ENCODE measurements around the gene PSMA6. TPM values are rescaled to one million over a fixed set of nuclear protein-coding genes. Genes with fewer than 3 reads are reported as not detected.

The PSMA6 gene
- total and polyA plus RNA-seq, 10 of the 15 experiments (the other 5 are each of a cell fraction or from before 2014, with no cell fraction given): 267 to 1,363 (median 402) TPM

- no peak for TF ChIP-seq E4F1 (IDR thresholded peaks at IDR 0.05; ENCODE audit: borderline replicate concordance, partially characterized antibody)
- TF ChIP-seq RELA (IDR thresholded peaks at IDR 0.05; ENCODE audit: borderline replicate concordance, partially characterized antibody): no peak
- TF ChIP-seq GATAD2B (conservative IDR thresholded peaks at IDR 0.05; ENCODE audit: low read depth): no peak
These were observed 25.6 kb downstream of the PSMA6 start (continued) for GRCh38 chr14:35317820-35318219.

- in situ Hi-C loops (cut with MboI): no loop called here
- ChIA-PET SMC1A (ENCODE audit: uncharacterized antibody, unreplicated experiment) (interaction anchor here (0.6 to 1.2 kb wide), 3 partner anchors 59 to 81 kb away, joined by 3 to 4 read pairs (median 4); no protein-coding TSS in a partner anchor), POLR2A (no interaction called here), RAD21 (ENCODE audit: unreplicated experiment) (interaction anchor here (1.0 to 1.3 kb wide), 2 partner anchors 13 kb away, joined by 3 to 4 read pairs; no protein-coding TSS in a partner anchor), CTCF (interaction anchor here (0.6 kb wide), 1 partner anchor 17 kb away, joined by 3 read pairs; no protein-coding TSS in a partner anchor)
- H3K79me2 ChIP-seq (ENCODE audit: control insufficient read depth, insufficient read depth, low read length): no peaks in the 10 kb centered on the region
- no peak for ATAC-seq
- no peaks in the 10 kb centered on the region for H3K27me3 ChIP-seq (replicated peaks in 1 of 2; ENCODE audit: control insufficient read depth in 2 of 2, insufficient read depth in 2 of 2, low read length in 1 of 2)
- H3K4me2 ChIP-seq (ENCODE audit: control insufficient read depth, insufficient read depth): no peak overlapping the region
- H2AFZ ChIP-seq (ENCODE audit: control insufficient read depth, low read depth, low read length): no peak overlapping the region
- intact Hi-C loops (cut with micrococcal nuclease; ENCODE audit: unreplicated experiment): no loop called here
- 98% methylated on average over 4 of the region's 4 CpGs for whole genome bisulfite sequencing (ENCODE audit: insufficient coverage, insufficient replicate concordance, low lambda C conversion rate, missing lambda C conversion rate)
- H4K20me1 ChIP-seq (ENCODE audit: control insufficient read depth, insufficient read depth): no peaks in the 10 kb centered on the region
- peaks cover 5 to 6% of the 10 kb centered on the region in 2 experiments; a peak in 3 of 4 replicates for H3K36me3 ChIP-seq (ENCODE audit: control insufficient read depth in 2 of 2, insufficient read depth in 2 of 2, low read length in 1 of 2)
- no TSS peak for BruUV-seq (replicated peaks)
- no peak overlapping the region for H3K9ac ChIP-seq (ENCODE audit: control insufficient read depth, insufficient read depth, low read length)
- DNase-seq (ENCODE audit: low read depth, low spot score): no peak
- TF ChIP-seq RAD51 (IDR thresholded peaks at IDR 0.05) (no peak), CEBPZ (IDR thresholded peaks at IDR 0.05; ENCODE audit: low read depth, low read length) (no peak), SMAD1 (IDR thresholded peaks at IDR 0.05; ENCODE audit: low read depth, partially characterized antibody) (no peak), BCLAF1 (IDR thresholded peaks at IDR 0.05) (no peak), CHD4 (IDR thresholded peaks at IDR 0.05) (no peak)
- no peak overlapping the region for H3K27ac ChIP-seq (ENCODE audit: control insufficient read depth, insufficient read depth)
- no peaks in the 10 kb centered on the region for H3K9me3 ChIP-seq (replicated peaks; ENCODE audit: control insufficient read depth, insufficient read depth, low read length)
- H3K4me3 ChIP-seq: no peak overlapping the region
- FAIRE-seq: no peak
- H3K4me1 ChIP-seq (ENCODE audit: control insufficient read depth, insufficient read depth, low read length): no peaks in the 10 kb centered on the region
These were observed 27.3 kb downstream of the PSMA6 start for GRCh38 chr14:35319509-35319908.

Measured in GM12878 (cell line).